Epithelial cell of alveolus of lung (primary cell): Measurements from ENCODE around the gene CHTOP. TPM values are rescaled to one million over a fixed set of nuclear protein-coding genes. Genes with fewer than 3 reads are reported as not detected.

Experiments
- total RNA-seq: library from RNA; depleted of rRNA; stranded (reverse); fragments of >200 nt; gene quantifications from 2 replicates; pipeline ENCODE4 v1.2.1, GENCODE V29; 2015

The CHTOP gene
- total RNA-seq, result 41.9 and 53.7 TPM in 2 replicates

GRCh38 chr1:153633754-153634665 lies at the start of gene CHTOP:
TSS of gene CHTOP (plus strand) at chr1:153634066. CDS start at chr1:153636589, 2,523 bp downstream.

GRCh38 chr1:153612755-153613331 lies 21.0 kb upstream of the CHTOP start, which contains the start of gene S100A16:
TSS of gene S100A16 (minus strand) at chr1:153613137. CDS start at chr1:153608151, 4,986 bp downstream.

GRCh38 chr1:153616144-153616916 lies 17.5 kb upstream of the CHTOP start, which contains the start of gene S100A14:
TSS of gene S100A14 (minus strand) at chr1:153616325. CDS start at chr1:153615858, 467 bp downstream.

GRCh38 chr1:153626904-153627714 lies 6.8 kb upstream of the CHTOP start, which contains the start of gene S100A13:
TSS of gene S100A13 (minus strand) at chr1:153627505. CDS start at chr1:153626472, 1,033 bp downstream.

GRCh38 chr1:153627715-153628626 lies 5.9 kb upstream of the CHTOP start, which contains the start of gene S100A1:
TSS of gene S100A1 (plus strand) at chr1:153628434. CDS start at chr1:153630522, 2,088 bp downstream.

GRCh38 chr1:153658400-153659174 lies 24.7 kb downstream of the CHTOP start, which contains the start of gene SNAPIN:
TSS of gene SNAPIN (plus strand) at chr1:153658703. CDS start at chr1:153658744, 41 bp downstream.

GRCh38 chr1:153670859-153671627 lies 37.2 kb downstream of the CHTOP start, which contains the start of gene ILF2:
TSS of gene ILF2 (minus strand) at chr1:153670993. CDS start at chr1:153670922, 71 bp downstream.

GRCh38 chr1:153678519-153679336 lies 44.9 kb downstream of the CHTOP start, which contains the start of gene NPR1:
TSS of gene NPR1 (plus strand) at chr1:153678688. CDS start at chr1:153679109, 421 bp downstream.

Other genes with a start within 250 kb of the CHTOP start
- gene S100A8, start 243.0 kb upstream of the CHTOP start, total RNA-seq, result not detected in 2 replicates
- not detected in 2 replicates for gene S100A7A, start 217.5 kb upstream of the CHTOP start, total RNA-seq
- not detected in 2 replicates for gene S100A7, start 173.4 kb upstream of the CHTOP start, total RNA-seq
- gene S100A6, start 98.1 kb upstream of the CHTOP start, total RNA-seq, result 349 and 885 TPM in 2 replicates
- not detected in 2 replicates for gene S100A5, start 93.1 kb upstream of the CHTOP start, total RNA-seq
- gene S100A4, start 88.3 kb upstream of the CHTOP start, total RNA-seq, result 15.8 and 25.1 TPM in 2 replicates
- 3.7 and 7.1 TPM in 2 replicates for gene S100A3, start 84.8 kb upstream of the CHTOP start, total RNA-seq
- gene S100A2, start 68.2 kb upstream of the CHTOP start, total RNA-seq, result 8.0 and 18.1 TPM in 2 replicates
- 125 and 475 TPM in 2 replicates for gene S100A16, start 20.9 kb upstream of the CHTOP start, total RNA-seq
- gene S100A14, start 17.7 kb upstream of the CHTOP start, total RNA-seq, result 1.4 and 3.4 TPM in 2 replicates
- gene S100A13, start 6.6 kb upstream of the CHTOP start, total RNA-seq, result 64.0 and 367 TPM in 2 replicates
- 0.72 TPM in 1 of 2 replicates, not detected in the other for gene S100A1, start 5.6 kb upstream of the CHTOP start, total RNA-seq
- 58.3 and 61.5 TPM in 2 replicates for gene SNAPIN, start 24.6 kb downstream of the CHTOP start, total RNA-seq
- 147 and 258 TPM in 2 replicates for gene ILF2, start 36.9 kb downstream of the CHTOP start, total RNA-seq
- gene NPR1, start 44.6 kb downstream of the CHTOP start, total RNA-seq, result 0.52 and 1.0 TPM in 2 replicates
- 18.9 and 20.7 TPM in 2 replicates for gene INTS3, start 94.0 kb downstream of the CHTOP start, total RNA-seq
- 5.0 and 8.4 TPM in 2 replicates for gene SLC27A3, start 141.3 kb downstream of the CHTOP start, total RNA-seq